Adrenal gland (tissue), 5 donors: ENCODE data around the gene FNDC5.

Experiments
- CTCF ChIP-seq, 6 experiments: fragments of 450-650 bp in 4 of 6; fragments of 200-600 bp in 2 of 6; sonication (generic) in 1 of 6; IDR thresholded peaks; 1 replicate in 5 of 6; 2 replicates in 1 of 6; pipeline versions ENCODE4 v1.5.1 to v1.8.0; 2016 to 2021; ENCODE audit warnings: antibody characterized with exemption in 6 of 6, mild to moderate bottlenecking in 2 of 6, moderate library complexity in 1 of 6
- POLR2A ChIP-seq, 2 donors: fragments of 450-650 bp; IDR thresholded peaks; one replicate each; pipeline ENCODE4 v1.6.1; 2017; ENCODE audit warnings: antibody characterized with exemption in 2 of 2, mild to moderate bottlenecking in 2 of 2, moderate library complexity in 1 of 2
- donor health status: DM: no; HTN: no; CAD: no.

- TF ChIP-seq CTCF (IDR thresholded peaks at IDR 0.05), result no peak
- no peak for TF ChIP-seq POLR2A (IDR thresholded peaks at IDR 0.05)
Observed at GRCh38 chr1:32858791-32859190, 11.9 kb downstream of the FNDC5 start.
